Measurements from ENCODE around the gene ZMIZ1.

Gene ZMIZ1

GRCh38 chr10:79142522-79143309 lies 74.0 kb downstream of the ZMIZ1 start:
- DNase-seq (ENCODE audit: low read depth in 1 of 2, low spot score in 1 of 2) = no peak
- in situ Hi-C loops (cut with HindIII; ENCODE audit: low pct_unique_long_range_greater_than_20kb, low sequenced_read_pairs) = no loop called here
- TF ChIP-seq JUND (IDR thresholded peaks at IDR 0.05; ENCODE audit: low read depth) = no peak

- no peak for TF ChIP-seq JUND (IDR thresholded peaks at IDR 0.05; ENCODE audit: low read depth)
- in situ Hi-C loops (cut with HindIII; ENCODE audit: low pct_unique_long_range_greater_than_20kb, low sequenced_read_pairs) = no loop called here
- DNase-seq (ENCODE audit: low read depth in 1 of 2, low spot score in 1 of 2) = no peak
Observed at GRCh38 chr10:79143879-79144278, 75.1 kb downstream of the ZMIZ1 start.

GRCh38 chr10:79144351-79145173 lies 75.8 kb downstream of the ZMIZ1 start:
- no peak for TF ChIP-seq JUND (IDR thresholded peaks at IDR 0.05; ENCODE audit: low read depth)
- no peak for DNase-seq (ENCODE audit: low read depth in 1 of 2, low spot score in 1 of 2)
- in situ Hi-C loops (cut with HindIII; ENCODE audit: low pct_unique_long_range_greater_than_20kb, low sequenced_read_pairs) = no loop called here

- in situ Hi-C loops (cut with HindIII; ENCODE audit: low pct_unique_long_range_greater_than_20kb, low sequenced_read_pairs) = no loop called here
- no peak for TF ChIP-seq JUND (IDR thresholded peaks at IDR 0.05; ENCODE audit: low read depth)
- DNase-seq (ENCODE audit: low read depth in 1 of 2, low spot score in 1 of 2) = no peak
Observed at GRCh38 chr10:79145174-79145483, 76.4 kb downstream of the ZMIZ1 start.

- no peak for DNase-seq (ENCODE audit: low read depth in 1 of 2, low spot score in 1 of 2)
- in situ Hi-C loops (cut with HindIII; ENCODE audit: low pct_unique_long_range_greater_than_20kb, low sequenced_read_pairs) = no loop called here
- no peak for TF ChIP-seq JUND (IDR thresholded peaks at IDR 0.05; ENCODE audit: low read depth)
Observed at GRCh38 chr10:79145517-79146470, 77.0 kb downstream of the ZMIZ1 start.

- in situ Hi-C loops (cut with HindIII; ENCODE audit: low pct_unique_long_range_greater_than_20kb, low sequenced_read_pairs) = no loop called here
- no peak for DNase-seq (ENCODE audit: low read depth in 1 of 2, low spot score in 1 of 2)
- no peak for TF ChIP-seq JUND (IDR thresholded peaks at IDR 0.05; ENCODE audit: low read depth)
Observed at GRCh38 chr10:79146611-79147130, 77.9 kb downstream of the ZMIZ1 start.

GRCh38 chr10:79147306-79147705 lies 78.5 kb downstream of the ZMIZ1 start:
- in situ Hi-C loops (cut with HindIII; ENCODE audit: low pct_unique_long_range_greater_than_20kb, low sequenced_read_pairs) = no loop called here
- no peak for TF ChIP-seq JUND (IDR thresholded peaks at IDR 0.05; ENCODE audit: low read depth)
- no peak for DNase-seq (ENCODE audit: low read depth in 1 of 2, low spot score in 1 of 2)

GRCh38 chr10:79147796-79148451 lies 79.2 kb downstream of the ZMIZ1 start:
- TF ChIP-seq JUND (IDR thresholded peaks at IDR 0.05; ENCODE audit: low read depth) = no peak
- DNase-seq (ENCODE audit: low read depth in 1 of 2, low spot score in 1 of 2) = no peak
- in situ Hi-C loops (cut with HindIII; ENCODE audit: low pct_unique_long_range_greater_than_20kb, low sequenced_read_pairs) = no loop called here

- DNase-seq (ENCODE audit: low read depth in 1 of 2, low spot score in 1 of 2) = no peak
- TF ChIP-seq JUND (IDR thresholded peaks at IDR 0.05; ENCODE audit: low read depth) = no peak
- in situ Hi-C loops (cut with HindIII; ENCODE audit: low pct_unique_long_range_greater_than_20kb, low sequenced_read_pairs) = no loop called here
Observed at GRCh38 chr10:79148452-79149344, 79.9 kb downstream of the ZMIZ1 start.

GRCh38 chr10:79149345-79149661 lies 80.5 kb downstream of the ZMIZ1 start:
- TF ChIP-seq JUND (IDR thresholded peaks at IDR 0.05; ENCODE audit: low read depth) = no peak
- in situ Hi-C loops (cut with HindIII; ENCODE audit: low pct_unique_long_range_greater_than_20kb, low sequenced_read_pairs) = no loop called here

More at GRCh38 chr10:79149345-79149661, 80.5 kb downstream of the ZMIZ1 start:
- DNase-seq (ENCODE audit: low read depth in 1 of 2, low spot score in 1 of 2) = no peak
